Putamen (tissue), 1 donor: ENCODE measurements around the gene PIP4K2B.

Experiments used
- DNase-seq: peaks from one replicate; pipeline ENCODE4 v3.0.0-alpha.2; 2016; ENCODE audit warnings: low spot score

The PIP4K2B gene

GRCh38 chr17:38779965-38780752 is 19.2 kb downstream of the PIP4K2B start:
- no peak for DNase-seq

- DNase-seq = no peak
Observed at GRCh38 chr17:38777641-38778250, 21.6 kb downstream of the PIP4K2B start.

- no peak for DNase-seq
Observed at GRCh38 chr17:38773258-38773657, 26.1 kb downstream of the PIP4K2B start.

- no peak for DNase-seq
Observed at GRCh38 chr17:38768417-38768816, 30.9 kb downstream of the PIP4K2B start.

- DNase-seq = no peak
Observed at GRCh38 chr17:38766341-38766740, 33.0 kb downstream of the PIP4K2B start.

- no peak for DNase-seq
Observed at GRCh38 chr17:38762231-38762630, 37.1 kb downstream of the PIP4K2B start.

GRCh38 chr17:38761612-38762011 is 37.7 kb downstream of the PIP4K2B start:
- no peak for DNase-seq

GRCh38 chr17:38753071-38753506 is 46.3 kb downstream of the PIP4K2B start:
- DNase-seq = no peak

GRCh38 chr17:38752308-38753070 is 46.9 kb downstream of the PIP4K2B start, which contains the start of gene PSMB3:
Gene PSMB3 (plus strand): TSS chr17:38752741. CDS start chr17:38752827, 86 bp downstream.
- peak; percentile 99 for DNase-seq

- DNase-seq = peak; percentile 87
Observed at GRCh38 chr17:38751808-38752307, 47.5 kb downstream of the PIP4K2B start.

- no peak for DNase-seq
Observed at GRCh38 chr17:38751144-38751807, 48.1 kb downstream of the PIP4K2B start.

GRCh38 chr17:38750312-38751121 is 48.8 kb downstream of the PIP4K2B start:
- no peak for DNase-seq

- no peak for DNase-seq
Observed at GRCh38 chr17:38750044-38750311, 49.4 kb downstream of the PIP4K2B start.

GRCh38 chr17:38749223-38750043 is 49.9 kb downstream of the PIP4K2B start:
- DNase-seq = no peak

GRCh38 chr17:38748892-38749222 is 50.5 kb downstream of the PIP4K2B start:
- no peak for DNase-seq

- DNase-seq = peak; percentile 76
Observed at GRCh38 chr17:38748149-38748891, 51.0 kb downstream of the PIP4K2B start, which contains the start of gene PCGF2. Gene PCGF2 (minus strand): TSS chr17:38748336. CDS start chr17:38740402, 7,934 bp downstream.

GRCh38 chr17:38747463-38748148 is 51.8 kb downstream of the PIP4K2B start:
- no peak for DNase-seq

GRCh38 chr17:38746849-38747462 is 52.4 kb downstream of the PIP4K2B start:
- no peak for DNase-seq
